CD4-positive, alpha-beta T cell treated with Interleukin-1 beta for 1 hour (primary cell): ENCODE results near the gene TMEM237.

Experiments
- DNase-seq, 2 donors: peaks; one replicate each; pipeline ENCODE4 v3.0.0-alpha.2; 2020 to 2022

TMEM237 gene

GRCh38 chr2:201639205-201639604, 4.1 kb downstream of the TMEM237 start:
- no peak for DNase-seq

- no peak for DNase-seq
These were observed 5.0 kb downstream of the TMEM237 start for GRCh38 chr2:201638326-201638725.

- no peak for DNase-seq
These were observed 9.5 kb downstream of the TMEM237 start for GRCh38 chr2:201633661-201634249.

GRCh38 chr2:201631041-201631440, 12.3 kb downstream of the TMEM237 start:
- DNase-seq = no peak

- DNase-seq = no peak
These were observed 12.7 kb downstream of the TMEM237 start for GRCh38 chr2:201630577-201630976.

GRCh38 chr2:201628545-201628944, 14.8 kb downstream of the TMEM237 start:
- DNase-seq = no peak

GRCh38 chr2:201622306-201622970, 20.9 kb downstream of the TMEM237 start:
- no peak for DNase-seq

GRCh38 chr2:201621293-201621999, 21.9 kb downstream of the TMEM237 start:
- DNase-seq = no peak

GRCh38 chr2:201618744-201619662, 24.3 kb downstream of the TMEM237 start:
- peak in 1 of 2 donors; percentile 27 for DNase-seq

- no peak for DNase-seq
These were observed 35.3 kb downstream of the TMEM237 start for GRCh38 chr2:201608021-201608420.

- DNase-seq = no peak
These were observed 35.7 kb downstream of the TMEM237 start for GRCh38 chr2:201607568-201607967.

- DNase-seq = no peak
These were observed 42.4 kb downstream of the TMEM237 start for GRCh38 chr2:201600906-201601305.

GRCh38 chr2:201597397-201597796, 45.9 kb downstream of the TMEM237 start:
- no peak for DNase-seq

- no peak for DNase-seq
These were observed 62.8 kb downstream of the TMEM237 start for GRCh38 chr2:201580486-201580885.

GRCh38 chr2:201579536-201579935, 63.8 kb downstream of the TMEM237 start:
- no peak for DNase-seq

- DNase-seq = no peak
These were observed 67.3 kb downstream of the TMEM237 start for GRCh38 chr2:201575971-201576370.

- no peak for DNase-seq
These were observed 68.5 kb downstream of the TMEM237 start for GRCh38 chr2:201574766-201575165.

GRCh38 chr2:201572846-201573508, 70.3 kb downstream of the TMEM237 start:
- DNase-seq = no peak
